IPS DF 6.9 (cell line): ENCODE data around the gene DCTN2.

Experiments
- DNase-seq: peaks from one replicate; pipeline ENCODE4 v3.0.0-alpha.2; 2013; ENCODE audit warnings: low read depth, low spot score
- H3K27ac ChIP-seq: one replicate; pipeline ENCODE4 v1.5.1; 2013; ENCODE audit warnings: low read length, control low read depth
- H3K27me3 ChIP-seq: 2 replicates; pipeline ENCODE4 v1.6.1; 2013; ENCODE audit warnings: mild to moderate bottlenecking, low read length; ENCODE audit not compliant: control insufficient read depth, insufficient read depth
- H3K36me3 ChIP-seq: 2 replicates; pipeline ENCODE4 v1.6.1; 2013; ENCODE audit warnings: low read length; ENCODE audit not compliant: control insufficient read depth, insufficient read depth
- H3K4me1 ChIP-seq: 2 replicates; pipeline ENCODE4 v1.6.1; 2013; ENCODE audit warnings: low read length; ENCODE audit not compliant: control insufficient read depth, insufficient read depth
- H3K4me3 ChIP-seq: 2 replicates; pipeline ENCODE4 v1.5.1; 2013; ENCODE audit warnings: mild to moderate bottlenecking, low read length
- H3K9me3 ChIP-seq: 2 replicates; pipeline ENCODE4 v1.6.1; 2013; ENCODE audit warnings: low read length, inconsistent platforms; ENCODE audit not compliant: control insufficient read depth, insufficient read depth
- WGBS: extraction: QIAGEN DNeasy Blood & Tissue Kit; methylation state at CpG from one replicate; pipeline ENCODE4 v1.1.7; 2013; ENCODE audit warnings: mixed read lengths, missing lambda C conversion rate; ENCODE audit not compliant: insufficient read length, insufficient coverage; 5-methylcytosine and 5-hydroxymethylcytosine counted together

The DCTN2 gene

DNA sequence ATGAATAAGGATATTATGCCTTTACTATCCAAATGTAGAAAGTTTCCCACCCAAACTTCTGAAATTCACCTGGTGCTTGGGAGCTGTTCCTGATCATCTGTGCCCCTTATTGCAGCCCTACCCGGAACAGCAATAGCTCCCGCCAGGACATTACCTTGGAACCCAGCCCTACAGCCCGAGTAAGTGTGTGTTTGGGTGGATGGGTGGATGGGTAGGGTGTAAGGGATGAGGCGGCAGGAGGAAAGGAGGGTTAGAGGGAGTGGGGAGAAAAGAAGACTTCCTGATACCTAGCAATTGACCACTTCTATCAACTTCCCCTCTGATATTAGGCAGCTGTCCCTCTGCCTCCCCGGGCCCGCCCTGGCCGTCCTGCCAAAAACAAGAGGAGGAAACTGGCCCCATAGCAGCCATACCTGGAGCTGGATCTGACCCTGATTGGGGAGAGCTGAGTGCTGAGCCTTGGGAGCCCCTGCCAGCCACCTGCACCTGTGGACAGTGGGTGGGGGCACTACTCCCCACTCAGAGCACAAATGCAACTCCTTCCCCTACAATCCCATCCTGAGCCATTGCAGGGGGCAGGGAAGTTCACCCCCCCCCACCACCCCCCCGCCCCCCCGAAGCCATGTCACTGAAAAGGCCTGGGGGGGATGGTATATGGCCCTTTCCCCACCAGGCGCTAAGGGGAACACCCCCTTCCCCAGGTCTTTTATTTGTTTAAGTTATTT, 18.0 kb downstream of the DCTN2 start:
- no peaks in the 10 kb centered on the region for H3K9me3 ChIP-seq
- no CpG with 5 or more reads among the region's 10 CpGs for WGBS
- no peaks in the 10 kb centered on the region; the same call in 1 of the 2 replicates for H3K4me1 ChIP-seq
- peaks cover 28% of the 10 kb centered on the region for H3K36me3 ChIP-seq
- H3K4me3 ChIP-seq, result no peak overlapping the region
- no peak overlapping the region for H3K27ac ChIP-seq
- DNase-seq, result no peak
- H3K27me3 ChIP-seq, result no peaks in the 10 kb centered on the region

DNA sequence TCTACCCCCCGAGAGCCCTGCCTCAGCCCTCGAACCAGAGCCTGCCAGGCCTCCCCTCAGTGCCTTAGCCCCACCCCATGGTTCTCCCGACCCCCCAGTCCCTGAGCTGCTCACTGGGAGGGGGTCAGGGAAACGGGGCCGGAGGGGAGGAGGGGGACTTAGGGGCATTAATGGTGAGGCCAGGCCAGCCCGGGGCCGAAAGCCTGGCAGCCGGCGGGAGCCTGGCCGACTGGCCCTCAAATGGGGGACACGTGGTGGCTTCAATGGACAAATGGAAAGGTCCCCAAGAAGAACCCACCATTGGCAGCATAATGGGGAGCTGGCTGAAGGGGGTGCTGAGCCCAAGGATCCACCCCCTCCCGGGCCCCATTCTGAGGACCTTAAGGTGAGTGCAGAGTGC, 18.8 kb downstream of the DCTN2 start:
- no CpG with 5 or more reads among the region's 12 CpGs for WGBS

DNA sequence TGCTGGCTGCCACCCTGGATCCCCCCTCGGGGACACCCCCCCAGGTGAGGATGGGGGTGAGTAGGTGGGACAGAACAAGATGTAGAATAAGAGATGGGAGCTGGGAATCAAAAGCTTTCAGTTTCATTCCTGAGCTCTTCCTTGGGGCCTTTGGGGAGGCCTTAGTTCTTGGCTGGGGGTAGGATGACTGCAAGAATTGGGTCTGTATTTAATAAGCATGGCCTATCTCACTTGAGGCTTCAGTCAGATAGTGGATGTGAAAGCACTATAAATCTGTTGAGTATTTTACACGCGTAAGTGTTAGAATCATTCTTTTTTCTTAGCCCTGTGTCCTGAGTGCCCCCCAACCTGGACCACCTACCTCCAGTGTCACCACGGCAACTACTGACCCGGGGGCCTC, 19.8 kb downstream of the DCTN2 start:
- no peak overlapping the region for H3K4me3 ChIP-seq
- H3K4me1 ChIP-seq, result no peaks in the 10 kb centered on the region; the same call in none of the 2 replicates
- no CpG with 5 or more reads among the region's 5 CpGs for WGBS
- H3K27me3 ChIP-seq, result no peaks in the 10 kb centered on the region
- DNase-seq, result no peak
- no peak overlapping the region for H3K27ac ChIP-seq
- no peaks in the 10 kb centered on the region for H3K9me3 ChIP-seq
- peaks cover 15% of the 10 kb centered on the region for H3K36me3 ChIP-seq

More for the DNA sequence above, 18.8 kb downstream of the DCTN2 start:
- H3K27me3 ChIP-seq, result no peaks in the 10 kb centered on the region
- H3K4me1 ChIP-seq, result no peaks in the 10 kb centered on the region; the same call in none of the 2 replicates
- H3K4me3 ChIP-seq, result no peak overlapping the region
- peaks cover 25% of the 10 kb centered on the region for H3K36me3 ChIP-seq
- H3K9me3 ChIP-seq, result no peaks in the 10 kb centered on the region
- H3K27ac ChIP-seq, result no peak overlapping the region
- no peak for DNase-seq

DNA sequence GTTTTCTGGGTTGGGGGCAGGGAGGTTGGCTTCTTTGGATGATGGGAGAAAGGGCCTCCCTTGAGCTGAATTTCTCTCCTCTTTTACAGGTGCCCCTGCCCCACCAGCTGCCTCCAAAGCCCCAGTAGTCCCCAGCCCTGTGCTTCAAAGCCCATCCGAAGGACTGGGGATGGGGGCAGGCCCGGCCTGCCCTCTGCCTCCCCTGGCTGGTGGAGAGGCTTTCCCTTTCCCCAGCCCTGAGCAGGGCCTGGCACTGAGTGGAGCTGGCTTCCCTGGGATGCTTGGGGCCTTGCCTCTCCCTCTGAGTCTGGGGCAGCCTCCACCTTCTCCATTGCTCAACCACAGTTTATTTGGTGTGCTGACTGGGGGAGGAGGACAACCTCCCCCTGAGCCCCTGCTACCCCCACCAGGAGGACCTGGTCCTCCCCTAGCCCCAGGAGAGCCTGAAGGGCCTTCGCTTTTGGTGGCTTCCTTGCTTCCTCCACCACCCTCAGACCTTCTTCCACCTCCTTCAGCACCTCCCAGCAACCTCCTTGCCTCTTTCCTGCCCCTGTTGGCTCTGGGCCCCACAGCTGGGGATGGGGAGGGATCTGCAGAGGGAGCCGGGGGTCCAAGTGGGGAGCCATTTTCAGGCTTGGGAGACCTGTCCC, 20.4 kb downstream of the DCTN2 start:
- peaks cover 3% of the 10 kb centered on the region; the same call in 1 of the 2 replicates for H3K4me1 ChIP-seq

DNA sequence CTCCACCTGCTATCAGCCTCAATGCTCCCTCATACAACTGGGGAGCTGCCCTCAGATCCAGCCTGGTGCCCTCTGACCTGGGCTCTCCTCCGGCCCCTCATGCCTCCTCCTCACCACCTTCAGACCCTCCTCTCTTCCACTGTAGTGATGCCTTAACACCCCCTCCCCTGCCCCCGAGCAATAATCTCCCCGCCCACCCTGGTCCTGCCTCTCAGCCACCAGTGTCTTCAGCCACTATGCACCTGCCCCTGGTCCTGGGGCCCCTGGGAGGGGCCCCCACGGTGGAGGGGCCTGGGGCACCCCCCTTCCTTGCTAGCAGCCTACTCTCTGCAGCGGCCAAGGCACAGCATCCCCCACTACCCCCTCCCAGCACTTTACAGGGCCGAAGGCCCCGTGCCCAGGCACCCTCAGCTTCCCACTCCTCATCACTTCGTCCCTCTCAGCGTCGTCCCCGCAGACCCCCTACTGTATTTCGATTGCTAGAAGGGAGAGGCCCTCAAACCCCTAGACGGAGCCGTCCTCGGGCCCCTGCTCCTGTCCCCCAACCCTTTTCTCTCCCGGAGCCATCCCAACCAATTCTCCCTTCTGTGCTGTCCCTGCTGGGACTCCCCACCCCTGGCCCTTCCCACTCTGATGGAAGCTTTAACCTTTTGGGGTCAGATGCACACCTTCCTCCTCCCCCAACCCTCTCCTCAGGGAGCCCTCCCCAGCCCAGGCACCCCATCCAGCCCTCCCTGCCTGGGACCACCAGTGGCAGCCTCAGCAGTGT, 21.2 kb downstream of the DCTN2 start:
- no CpG with 5 or more reads among the region's 16 CpGs for WGBS
- Histone ChIP-seq H3K36me3 (0 out of 2 replicates have a peak, but pooled peaks cover 7% of the 10 kb centered on the region), H3K27me3 (no peaks in the 10 kb centered on the region), H3K27ac (no peak overlapping the region), H3K4me3 (no peak overlapping the region), H3K4me1 (peaks cover 5% of the 10 kb centered on the region; the same call in 1 of the 2 replicates), H3K9me3 (no peaks in the 10 kb centered on the region)
- no peak for DNase-seq

More for the DNA sequence above, 20.4 kb downstream of the DCTN2 start:
- Histone ChIP-seq H3K36me3 (peaks cover 9% of the 10 kb centered on the region; the same call in 1 of the 2 replicates), H3K9me3 (no peaks in the 10 kb centered on the region), H3K27ac (no peak overlapping the region), H3K27me3 (no peaks in the 10 kb centered on the region), H3K4me3 (no peak overlapping the region)
- no CpG with 5 or more reads among the region's 4 CpGs for WGBS
- no peak for DNase-seq

DNA sequence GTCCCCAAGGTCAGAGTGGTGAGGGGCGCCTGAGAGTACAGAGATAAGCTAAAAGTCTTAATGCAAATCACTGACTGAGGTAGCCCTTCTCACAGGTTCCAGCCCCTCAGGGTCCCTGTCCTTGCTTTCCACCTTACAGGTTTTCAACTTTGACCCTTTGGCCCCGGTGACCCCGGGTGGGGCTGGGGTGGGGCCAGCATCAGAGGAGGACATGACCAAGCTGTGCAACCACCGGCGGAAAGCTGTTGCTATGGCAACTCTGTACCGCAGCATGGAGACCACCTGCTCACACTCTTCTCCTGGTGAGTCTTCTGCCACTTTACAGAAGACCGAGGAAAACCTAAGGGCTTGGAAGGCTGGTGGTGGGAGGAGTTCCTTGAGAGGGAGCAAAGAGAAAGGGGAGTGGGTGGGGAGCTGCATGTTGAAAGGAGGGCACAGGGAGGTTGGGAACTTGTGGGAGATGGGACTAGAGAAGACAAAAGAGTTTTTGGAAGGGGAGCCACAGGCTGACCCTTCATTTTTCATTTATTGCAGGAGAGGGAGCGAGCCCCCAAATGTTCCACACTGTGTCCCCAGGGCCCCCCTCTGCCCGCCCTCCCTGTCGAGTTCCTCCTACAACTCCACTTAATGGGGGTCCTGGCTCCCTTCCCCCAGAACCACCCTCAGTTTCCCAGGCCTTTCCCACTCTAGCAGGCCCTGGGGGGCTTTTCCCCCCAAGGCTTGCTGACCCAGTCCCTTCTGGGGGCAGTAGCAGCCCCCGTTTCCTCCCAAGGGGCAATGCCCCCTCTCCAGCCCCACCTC, 22.0 kb downstream of the DCTN2 start:
- H3K27ac ChIP-seq, result no peak overlapping the region
- no peak for DNase-seq
- no peaks in the 10 kb centered on the region for H3K27me3 ChIP-seq
- WGBS, result no CpG with 5 or more reads among the region's 11 CpGs
- no peak overlapping the region for H3K4me3 ChIP-seq
- H3K36me3 ChIP-seq, result no peaks in the 10 kb centered on the region
- H3K4me1 ChIP-seq, result peaks cover 5% of the 10 kb centered on the region; the same call in 1 of the 2 replicates
- H3K9me3 ChIP-seq, result no peaks in the 10 kb centered on the region

DNA sequence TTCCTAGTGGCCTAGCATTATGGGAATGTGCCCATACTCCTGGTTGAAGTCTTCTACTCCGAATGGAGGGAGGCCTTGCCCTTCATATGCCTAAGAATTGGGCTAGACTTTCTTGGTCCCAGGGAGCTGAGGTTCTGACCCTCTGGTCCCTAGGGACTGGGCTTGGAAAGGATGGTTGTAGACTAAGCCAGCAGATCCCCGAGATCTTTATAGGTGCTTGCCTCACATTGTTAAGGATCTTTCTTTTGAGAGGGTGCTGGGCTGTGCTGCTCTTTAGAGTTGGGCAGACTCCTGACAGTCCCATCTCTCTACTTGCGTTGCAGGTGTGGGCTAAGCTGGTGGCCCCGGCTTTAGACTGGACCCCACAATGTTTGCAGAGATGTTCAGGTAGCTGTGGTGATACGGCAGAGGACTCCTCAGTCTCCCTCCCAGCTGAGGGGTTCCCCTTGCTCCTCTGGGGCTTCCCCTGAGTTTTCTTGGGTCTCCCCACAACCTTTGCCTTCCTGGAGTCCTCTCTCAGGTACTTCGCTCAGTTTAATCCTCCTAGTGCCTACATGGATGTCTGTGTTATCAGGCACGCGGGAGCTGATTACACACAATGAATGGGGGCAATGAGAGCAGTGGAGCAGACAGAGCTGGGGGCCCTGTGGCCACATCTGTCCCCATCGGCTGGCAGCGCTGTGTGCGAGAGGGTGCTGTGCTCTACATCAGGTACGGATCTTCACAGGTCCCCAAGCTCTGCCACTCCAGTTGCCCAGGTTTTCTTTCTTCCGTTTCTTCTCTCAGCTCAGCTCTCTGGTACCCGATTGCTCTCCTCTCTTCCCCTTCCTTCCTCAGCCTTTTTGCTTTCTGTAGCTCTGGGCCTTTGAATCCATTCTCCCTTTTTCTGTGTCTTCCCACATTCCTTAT, 23.0 kb downstream of the DCTN2 start:
- H3K4me1 ChIP-seq, result peaks cover 5% of the 10 kb centered on the region; the same call in 1 of the 2 replicates
- no CpG with 5 or more reads among the region's 14 CpGs for WGBS
- H3K36me3 ChIP-seq, result no peaks in the 10 kb centered on the region
- DNase-seq, result no peak
- H3K4me3 ChIP-seq, result no peak overlapping the region; the same call in 1 of the 2 replicates
- no peak overlapping the region for H3K27ac ChIP-seq
- no peaks in the 10 kb centered on the region for H3K27me3 ChIP-seq
- no peaks in the 10 kb centered on the region for H3K9me3 ChIP-seq

DNA sequence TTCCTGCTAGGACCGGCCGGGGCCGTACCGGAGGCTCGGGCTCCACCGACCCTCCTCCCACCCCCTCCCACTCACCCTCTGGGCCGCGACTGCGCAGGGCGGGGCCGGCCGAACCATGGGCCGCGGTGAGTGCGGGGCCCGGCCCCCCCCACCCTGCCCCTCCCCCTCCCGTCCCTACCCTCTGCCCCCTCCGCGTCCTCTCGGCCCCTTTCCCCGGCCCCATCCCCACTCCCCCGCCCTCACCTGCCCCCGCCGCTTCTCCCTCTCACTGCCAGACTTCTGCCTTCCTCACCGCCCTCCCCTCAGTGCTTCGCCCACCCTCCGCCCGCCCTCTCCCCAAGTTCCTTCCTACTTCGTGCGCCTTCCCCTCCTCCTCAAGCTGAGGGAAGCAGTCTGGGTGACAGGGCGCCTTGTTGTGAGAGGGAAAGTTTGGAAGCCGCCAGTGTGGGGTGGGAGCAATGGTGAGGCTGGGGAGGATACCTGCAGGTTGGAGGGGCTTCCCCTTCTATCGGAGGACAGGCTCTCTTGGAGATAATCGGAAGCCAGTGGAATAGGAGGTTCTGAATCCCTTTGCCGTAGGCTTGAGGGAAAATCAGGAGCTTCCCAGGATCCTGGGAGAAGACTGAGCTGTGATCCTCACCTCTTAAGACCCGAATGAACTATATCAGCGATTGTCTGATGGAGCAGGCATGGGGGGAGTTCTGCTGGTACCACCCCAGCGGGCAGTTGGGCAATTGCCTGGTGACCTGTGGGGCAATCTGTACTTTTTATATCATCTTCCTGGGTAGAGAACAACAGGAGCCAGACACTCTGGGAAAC, 23.9 kb downstream of the DCTN2 start:
- Histone ChIP-seq H3K27ac (no peak overlapping the region), H3K9me3 (no peaks in the 10 kb centered on the region), H3K4me3 (peak overlapping the region; percentile 52; the same call in 1 of the 2 replicates), H3K36me3 (no peaks in the 10 kb centered on the region; the same call in 1 of the 2 replicates), H3K4me1 (peaks cover 5% of the 10 kb centered on the region; the same call in 1 of the 2 replicates), H3K27me3 (no peaks in the 10 kb centered on the region)
- DNase-seq, result no peak
- no CpG with 5 or more reads among the region's 38 CpGs for WGBS
